ENCODE data around the gene NARS2.

The NARS2 gene

DNA sequence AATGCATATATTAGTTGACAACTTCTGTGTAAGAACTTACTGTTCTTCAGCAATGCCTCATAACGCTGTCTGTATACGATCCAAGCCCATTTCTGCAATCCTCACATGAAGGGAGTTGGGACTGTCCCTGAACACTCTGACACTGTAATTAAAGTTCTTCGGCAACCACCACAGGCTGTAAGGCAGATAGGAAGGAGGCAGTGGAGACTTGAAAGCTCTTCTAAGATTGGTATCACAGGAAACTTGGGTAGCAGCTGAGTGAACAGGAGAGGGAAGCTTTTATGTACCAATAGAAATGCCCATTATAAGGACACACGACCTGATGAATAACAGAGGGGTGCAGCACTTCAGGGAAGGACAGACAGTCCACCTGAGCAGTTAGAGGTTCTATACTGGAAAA lies 145.0 kb downstream of the NARS2 start:
- Histone ChIP-seq H3K4me3 (ENCODE audit: insufficient read depth, low read depth, low read length) (no peak overlapping the region), H3K9me3 (ENCODE audit: control insufficient read depth, low read length) (no peaks in the 10 kb centered on the region), H3K4me1 (ENCODE audit: control insufficient read depth, insufficient read depth, low read length) (no peaks in the 10 kb centered on the region), H3K27ac (ENCODE audit: insufficient read depth, low read depth, low read length, poor library complexity, severe bottlenecking) (no peak overlapping the region), H3K27me3 (ENCODE audit: control insufficient read depth, insufficient read depth, low read length, poor library complexity, severe bottlenecking) (no peaks in the 10 kb centered on the region), H3K36me3 (ENCODE audit: control insufficient read depth, insufficient read depth, low read length) (no peaks in the 10 kb centered on the region)
- whole genome bisulfite sequencing, 2 experiments, result 89 to 92% methylated on average over 4 of the region's 4 CpGs

DNA sequence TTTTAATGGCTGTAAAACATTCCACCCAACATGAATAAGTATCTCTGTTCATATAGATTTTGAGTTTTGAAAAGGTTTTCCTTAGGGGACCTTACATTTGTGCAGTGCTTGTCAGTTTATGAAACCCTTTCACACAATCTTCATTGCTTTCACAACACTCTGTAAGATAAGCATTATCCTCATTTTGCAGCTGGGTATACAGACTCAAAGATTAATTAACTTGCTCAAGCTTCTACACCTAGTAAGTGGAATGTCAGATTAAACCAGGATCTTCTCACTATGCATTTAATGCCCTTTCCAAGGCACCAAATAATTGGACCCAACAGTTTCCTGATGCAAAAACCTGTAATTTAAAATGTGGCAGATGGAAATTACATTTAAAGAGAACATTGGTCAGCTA lies 145.5 kb downstream of the NARS2 start:
- no peak overlapping the region for H3K27ac ChIP-seq (ENCODE audit: insufficient read depth, low read depth, low read length, poor library complexity, severe bottlenecking)
- H3K36me3 ChIP-seq (ENCODE audit: control insufficient read depth, insufficient read depth, low read length), result no peaks in the 10 kb centered on the region
- H3K4me3 ChIP-seq (ENCODE audit: insufficient read depth, low read depth, low read length), result no peak overlapping the region
- H3K27me3 ChIP-seq (ENCODE audit: control insufficient read depth, insufficient read depth, low read length, poor library complexity, severe bottlenecking), result no peaks in the 10 kb centered on the region
- no peaks in the 10 kb centered on the region for H3K4me1 ChIP-seq (ENCODE audit: control insufficient read depth, insufficient read depth, low read length)
- no peaks in the 10 kb centered on the region for H3K9me3 ChIP-seq (ENCODE audit: control insufficient read depth, low read length)

DNA sequence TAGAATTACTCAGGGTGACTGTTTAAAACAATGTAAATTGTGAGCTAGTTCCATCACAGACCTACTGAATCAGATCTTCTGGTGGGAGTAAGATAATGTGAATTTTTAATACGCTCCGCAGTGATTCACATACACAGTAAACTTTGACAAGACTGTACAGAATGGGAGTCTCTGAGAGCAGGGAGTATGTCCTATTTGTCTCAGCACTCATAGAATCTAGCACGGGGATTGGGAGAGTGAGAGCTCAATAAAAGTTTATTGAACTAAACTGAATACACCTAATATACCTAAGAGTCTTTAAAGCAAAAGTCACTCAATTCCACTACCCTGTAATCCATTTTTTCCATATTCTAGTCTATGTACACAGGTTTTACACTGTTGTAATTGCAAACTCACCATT lies 145.9 kb downstream of the NARS2 start:
- no peaks in the 10 kb centered on the region for H3K36me3 ChIP-seq (ENCODE audit: control insufficient read depth, insufficient read depth, low read length)
- no peaks in the 10 kb centered on the region for H3K27me3 ChIP-seq (ENCODE audit: control insufficient read depth, insufficient read depth, low read length, poor library complexity, severe bottlenecking)
- no peaks in the 10 kb centered on the region for H3K9me3 ChIP-seq (ENCODE audit: control insufficient read depth, low read length)
- no peak overlapping the region for H3K27ac ChIP-seq (ENCODE audit: insufficient read depth, low read depth, low read length, poor library complexity, severe bottlenecking)
- no peak overlapping the region for H3K4me3 ChIP-seq (ENCODE audit: insufficient read depth, low read depth, low read length)
- H3K4me1 ChIP-seq (ENCODE audit: control insufficient read depth, insufficient read depth, low read length), result no peaks in the 10 kb centered on the region
- 98 to 100% methylated on average over 3 of the region's 3 CpGs for WGBS, 2 experiments

DNA sequence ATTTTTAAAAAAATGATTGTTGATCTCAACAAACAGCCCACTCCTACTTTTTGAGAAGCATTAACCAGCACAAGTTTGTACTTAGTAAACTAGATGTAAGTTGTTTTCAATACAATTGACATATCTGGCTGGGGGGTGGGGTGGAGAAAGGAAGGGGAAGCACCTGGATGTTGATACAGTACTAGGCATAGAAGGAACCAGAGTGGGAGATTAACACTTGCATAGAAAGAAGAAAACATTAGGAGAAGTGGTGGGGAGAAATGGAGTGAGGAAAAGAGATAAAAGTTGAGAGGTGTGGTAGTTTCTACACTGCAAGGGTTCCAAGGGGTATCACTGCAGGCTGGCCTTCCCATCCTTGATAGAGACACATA lies 146.4 kb downstream of the NARS2 start:
- no peaks in the 10 kb centered on the region for H3K36me3 ChIP-seq (ENCODE audit: control insufficient read depth, insufficient read depth, low read length)

DNA sequence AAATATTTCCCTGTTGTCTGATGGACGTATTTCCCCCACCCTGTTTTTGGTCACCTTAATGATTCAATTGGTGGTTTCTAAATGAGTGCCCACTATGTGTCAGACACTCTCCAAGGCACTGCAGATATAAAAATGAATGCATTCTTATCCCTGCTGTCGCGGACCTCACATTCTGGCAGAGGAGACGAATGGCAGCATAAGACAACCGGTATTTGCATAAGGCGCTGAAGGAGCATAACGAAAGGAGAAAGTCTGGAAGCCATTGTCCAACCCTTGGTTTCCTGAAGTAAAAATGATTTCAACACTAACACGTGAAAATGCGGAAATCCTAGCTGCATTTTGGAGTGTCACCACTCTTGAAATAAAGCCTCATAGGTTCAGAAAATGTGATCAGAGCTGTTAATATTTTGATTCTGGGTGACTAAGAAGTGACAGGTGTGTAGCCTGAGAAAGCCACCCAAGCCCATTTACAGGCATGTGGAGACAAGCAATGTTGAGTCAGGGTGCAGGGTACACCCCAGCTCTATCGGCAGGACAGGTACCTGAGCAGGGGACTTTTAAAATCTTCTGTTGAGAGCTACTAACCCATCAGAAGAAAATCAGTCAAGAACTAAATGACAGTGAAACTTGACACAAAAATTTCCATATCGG lies 146.9 kb downstream of the NARS2 start:
- Histone ChIP-seq H3K27ac (ENCODE audit: insufficient read depth, low read depth, low read length, poor library complexity, severe bottlenecking) (no peak overlapping the region), H3K36me3 (ENCODE audit: control insufficient read depth, insufficient read depth, low read length) (no peaks in the 10 kb centered on the region), H3K4me3 (ENCODE audit: insufficient read depth, low read depth, low read length) (no peak overlapping the region), H3K9me3 (ENCODE audit: control insufficient read depth, low read length) (no peaks in the 10 kb centered on the region), H3K27me3 (ENCODE audit: control insufficient read depth, insufficient read depth, low read length, poor library complexity, severe bottlenecking) (no peaks in the 10 kb centered on the region), H3K4me1 (ENCODE audit: control insufficient read depth, insufficient read depth, low read length) (no peaks in the 10 kb centered on the region)
- 93 to 94% methylated on average over 11 of the region's 11 CpGs for WGBS, 2 experiments

More for the DNA sequence above, 146.4 kb downstream of the NARS2 start:
- Histone ChIP-seq H3K9me3 (ENCODE audit: control insufficient read depth, low read length) (no peaks in the 10 kb centered on the region), H3K4me3 (ENCODE audit: insufficient read depth, low read depth, low read length) (no peak overlapping the region), H3K4me1 (ENCODE audit: control insufficient read depth, insufficient read depth, low read length) (no peaks in the 10 kb centered on the region), H3K27me3 (ENCODE audit: control insufficient read depth, insufficient read depth, low read length, poor library complexity, severe bottlenecking) (no peaks in the 10 kb centered on the region), H3K27ac (ENCODE audit: insufficient read depth, low read depth, low read length, poor library complexity, severe bottlenecking) (no peak overlapping the region)

DNA sequence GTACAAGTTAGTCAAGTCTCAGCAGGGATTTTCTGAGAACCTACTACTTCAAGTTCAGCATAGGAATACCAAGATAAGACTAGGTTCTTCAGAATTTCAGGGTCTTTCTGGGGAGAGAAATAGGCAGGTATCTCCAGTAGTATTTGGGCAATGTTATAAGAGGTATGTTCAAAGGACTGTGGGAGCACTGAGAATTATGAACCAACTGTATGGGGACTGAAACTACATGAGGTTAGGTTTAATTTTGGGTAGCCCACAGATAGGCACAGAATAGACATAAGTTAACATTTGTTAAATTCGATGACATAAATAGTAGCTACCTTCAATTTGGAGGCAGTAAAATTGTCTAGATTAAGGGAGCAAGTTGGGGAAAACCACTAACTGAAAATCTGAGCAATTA lies 147.8 kb downstream of the NARS2 start:
- no peaks in the 10 kb centered on the region for H3K9me3 ChIP-seq (ENCODE audit: control insufficient read depth, low read length)
- no peak overlapping the region for H3K27ac ChIP-seq (ENCODE audit: insufficient read depth, low read depth, low read length, poor library complexity, severe bottlenecking)
- no peak overlapping the region for H3K4me3 ChIP-seq (ENCODE audit: insufficient read depth, low read depth, low read length)
- 94 to 100% methylated on average over 1 of the region's 1 CpG for WGBS, 2 experiments
- H3K4me1 ChIP-seq (ENCODE audit: control insufficient read depth, insufficient read depth, low read length), result no peaks in the 10 kb centered on the region
- no peaks in the 10 kb centered on the region for H3K36me3 ChIP-seq (ENCODE audit: control insufficient read depth, insufficient read depth, low read length)
- H3K27me3 ChIP-seq (ENCODE audit: control insufficient read depth, insufficient read depth, low read length, poor library complexity, severe bottlenecking), result no peaks in the 10 kb centered on the region

DNA sequence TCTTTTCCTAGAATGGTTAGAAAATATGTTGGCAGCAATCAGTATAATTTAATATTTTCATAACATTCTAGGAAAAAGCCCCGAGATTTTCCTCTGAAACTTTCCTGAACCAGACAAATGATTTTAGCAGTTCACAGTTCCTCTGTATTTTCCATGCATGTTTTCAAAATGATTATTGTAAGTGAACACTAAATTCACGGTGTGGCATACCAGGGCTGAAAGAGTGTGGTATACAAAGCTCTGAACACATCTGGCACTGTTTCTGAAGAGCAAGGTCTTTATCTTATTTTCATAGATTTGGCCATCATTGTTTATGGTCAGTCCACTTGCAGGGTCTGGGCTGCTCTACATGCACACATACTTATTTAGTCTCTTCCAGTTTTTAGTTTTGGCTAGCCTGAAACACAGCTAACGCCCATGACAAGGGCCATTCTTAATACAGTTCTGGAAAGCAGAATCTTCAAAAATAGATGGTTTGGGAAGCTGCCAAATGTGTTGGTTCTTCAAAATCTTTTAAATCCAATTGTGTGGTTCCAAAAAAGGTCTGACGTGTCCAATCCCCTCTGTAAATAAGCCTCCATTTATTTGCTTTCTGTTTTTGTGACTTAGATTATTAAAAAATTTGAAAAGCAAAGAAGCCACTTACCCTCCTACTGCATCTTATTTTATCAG lies 149.1 kb downstream of the NARS2 start:
- no peak overlapping the region for H3K4me3 ChIP-seq (ENCODE audit: insufficient read depth, low read depth, low read length)
- H3K36me3 ChIP-seq (ENCODE audit: control insufficient read depth, insufficient read depth, low read length), result no peaks in the 10 kb centered on the region
- H3K9me3 ChIP-seq (ENCODE audit: control insufficient read depth, low read length), result no peaks in the 10 kb centered on the region
- WGBS, 2 experiments, result 90 to 96% methylated on average over 2 to 4 of the region's 4 CpGs
- no peaks in the 10 kb centered on the region for H3K27me3 ChIP-seq (ENCODE audit: control insufficient read depth, insufficient read depth, low read length, poor library complexity, severe bottlenecking)
- no peak overlapping the region for H3K27ac ChIP-seq (ENCODE audit: insufficient read depth, low read depth, low read length, poor library complexity, severe bottlenecking)
- H3K4me1 ChIP-seq (ENCODE audit: control insufficient read depth, insufficient read depth, low read length), result no peaks in the 10 kb centered on the region

DNA sequence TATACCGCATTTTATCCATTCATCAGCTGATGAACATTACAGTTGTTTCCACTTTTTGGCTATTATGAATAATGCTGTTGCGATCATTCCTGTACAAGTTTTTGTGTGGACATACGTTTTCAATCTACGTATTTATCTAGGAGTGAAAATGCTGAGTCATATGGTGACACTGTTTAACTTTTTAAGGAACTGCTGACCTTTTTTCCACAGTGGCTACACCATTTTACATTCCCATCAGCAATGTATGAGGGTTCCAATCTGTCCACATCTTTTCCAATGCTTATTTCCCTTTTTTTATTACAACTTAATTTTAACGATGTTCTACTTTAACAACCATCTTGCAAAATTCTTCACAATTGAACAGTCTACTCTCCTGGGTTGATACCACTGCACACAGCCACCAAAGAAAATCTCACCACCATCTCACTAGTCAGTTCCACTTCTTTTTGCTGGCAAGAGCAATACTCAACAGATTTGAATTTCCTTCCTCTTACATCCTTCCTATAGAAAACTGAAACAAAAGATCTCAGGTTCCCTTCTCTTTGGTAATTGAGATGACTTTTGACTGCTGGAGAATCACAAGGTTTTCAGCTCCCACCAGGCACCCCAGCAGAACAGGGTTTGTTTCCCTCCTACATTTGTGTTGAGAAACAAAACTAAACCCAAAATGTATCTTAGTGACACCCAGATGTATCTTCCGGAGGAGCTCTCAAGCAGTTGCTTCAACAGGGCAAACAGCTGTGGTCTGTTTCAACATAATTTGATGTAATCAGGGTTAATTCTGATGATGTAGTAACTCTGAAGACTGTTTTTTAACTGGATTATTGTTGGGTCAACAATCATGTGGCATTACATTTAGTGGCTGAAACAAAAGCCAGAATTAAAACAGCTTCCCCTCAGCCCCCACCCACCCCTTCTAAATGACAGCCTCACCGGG lies 150.1 kb downstream of the NARS2 start:
- Histone ChIP-seq H3K4me3 (ENCODE audit: insufficient read depth, low read depth, low read length) (no peak overlapping the region), H3K27me3 (ENCODE audit: control insufficient read depth, insufficient read depth, low read length, poor library complexity, severe bottlenecking) (peaks cover 1% of the 10 kb centered on the region), H3K9me3 (ENCODE audit: control insufficient read depth, low read length) (no peaks in the 10 kb centered on the region), H3K36me3 (ENCODE audit: control insufficient read depth, insufficient read depth, low read length) (no peaks in the 10 kb centered on the region), H3K27ac (ENCODE audit: insufficient read depth, low read depth, low read length, poor library complexity, severe bottlenecking) (no peak overlapping the region), H3K4me1 (ENCODE audit: control insufficient read depth, insufficient read depth, low read length) (no peaks in the 10 kb centered on the region)
- 83 to 88% methylated on average over 7 of the region's 7 CpGs for WGBS, 2 experiments

DNA sequence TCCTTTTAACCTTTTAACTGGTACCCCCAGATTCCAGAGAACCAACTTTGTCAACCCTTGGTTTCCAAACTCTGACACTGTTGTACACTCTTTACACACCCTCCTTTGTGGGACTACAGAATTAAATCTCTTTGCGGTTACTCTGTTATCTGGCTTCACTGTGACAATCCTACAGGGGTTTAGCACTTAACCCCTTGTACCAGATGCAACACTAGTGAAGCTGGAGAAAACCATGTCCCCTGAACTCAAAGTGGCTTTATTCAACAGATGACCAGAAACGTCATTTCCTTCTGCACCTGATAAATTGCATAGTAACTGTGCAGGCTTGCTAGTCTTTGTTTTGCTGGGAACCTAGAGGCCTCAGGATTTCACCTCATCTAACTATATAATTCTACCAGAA lies 151.4 kb downstream of the NARS2 start:
- H3K9me3 ChIP-seq (ENCODE audit: control insufficient read depth, low read length), result no peaks in the 10 kb centered on the region
- WGBS, 2 experiments, result 95 to 96% methylated on average over 2 of the region's 2 CpGs
- no peaks in the 10 kb centered on the region for H3K4me1 ChIP-seq (ENCODE audit: control insufficient read depth, insufficient read depth, low read length)
- H3K36me3 ChIP-seq (ENCODE audit: control insufficient read depth, insufficient read depth, low read length), result no peaks in the 10 kb centered on the region
- H3K27ac ChIP-seq (ENCODE audit: insufficient read depth, low read depth, low read length, poor library complexity, severe bottlenecking), result no peak overlapping the region
- no peak overlapping the region for H3K4me3 ChIP-seq (ENCODE audit: insufficient read depth, low read depth, low read length)
- H3K27me3 ChIP-seq (ENCODE audit: control insufficient read depth, insufficient read depth, low read length, poor library complexity, severe bottlenecking), result peaks cover 13% of the 10 kb centered on the region

DNA sequence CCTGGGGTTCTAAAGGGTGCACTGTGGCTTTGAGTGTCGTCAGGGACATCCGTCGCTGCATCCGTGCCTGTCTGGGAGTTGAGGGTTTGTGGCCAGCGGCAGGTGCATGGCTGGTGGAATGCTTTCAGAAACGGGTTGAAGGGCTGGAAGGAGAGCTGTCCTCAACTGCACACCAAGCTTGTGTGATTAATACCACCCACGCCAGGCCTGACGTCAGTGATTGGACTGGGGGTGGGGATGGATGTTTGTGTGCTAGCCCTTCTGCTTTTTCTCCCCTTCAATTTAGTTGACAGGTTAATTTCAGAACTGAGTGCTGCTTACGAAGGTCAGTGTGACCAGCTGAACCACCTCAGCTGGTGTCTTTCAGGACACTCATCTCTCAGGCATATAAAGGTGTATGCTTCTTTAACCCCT lies 153.9 kb downstream of the NARS2 start:
- H3K27me3 ChIP-seq (ENCODE audit: control insufficient read depth, insufficient read depth, low read length, poor library complexity, severe bottlenecking), result peaks cover 13% of the 10 kb centered on the region
- H3K27ac ChIP-seq (ENCODE audit: insufficient read depth, low read depth, low read length, poor library complexity, severe bottlenecking), result no peak overlapping the region
- H3K36me3 ChIP-seq (ENCODE audit: control insufficient read depth, insufficient read depth, low read length), result no peaks in the 10 kb centered on the region
- no peaks in the 10 kb centered on the region for H3K9me3 ChIP-seq (ENCODE audit: control insufficient read depth, low read length)
- WGBS, 2 experiments, result 82% methylated on average over 9 of the region's 9 CpGs
- H3K4me3 ChIP-seq (ENCODE audit: insufficient read depth, low read depth, low read length), result no peak overlapping the region
- H3K4me1 ChIP-seq (ENCODE audit: control insufficient read depth, insufficient read depth, low read length), result peaks cover 3% of the 10 kb centered on the region

All from ectodermal cell (in vitro differentiated cells).